GM18870 (cell line): ENCODE data around the gene KIAA1328.
"Not testable (repeated sequence)": the region's sequence is repeated elsewhere in the genome, so short reads cannot be mapped to it uniquely, and the experiment has no call there.

ENCODE experiments used
- ATAC-seq: cut with Tn5 transposase; IDR thresholded peaks from one replicate; pipeline ENCODE4 v1.9.1; 2021; ENCODE audit warnings: moderate library complexity; ENCODE audit not compliant: unreplicated experiment

KIAA1328 gene

GRCh38 chr18:36885981-36886380, 57.1 kb downstream of the KIAA1328 start:
- no peak for ATAC-seq

GRCh38 chr18:36887114-36887513, 58.2 kb downstream of the KIAA1328 start:
- ATAC-seq = no peak

- ATAC-seq = no peak
These were observed 58.9 kb downstream of the KIAA1328 start for GRCh38 chr18:36887864-36888263.

- no peak for ATAC-seq
These were observed 59.9 kb downstream of the KIAA1328 start for GRCh38 chr18:36888778-36889177.

- ATAC-seq = no peak
These were observed 60.4 kb downstream of the KIAA1328 start for GRCh38 chr18:36889321-36889720.

- no peak for ATAC-seq
These were observed 60.8 kb downstream of the KIAA1328 start for GRCh38 chr18:36889742-36890141.

GRCh38 chr18:36890598-36890997, 61.7 kb downstream of the KIAA1328 start:
- no peak for ATAC-seq

- ATAC-seq = no peak
These were observed 64.3 kb downstream of the KIAA1328 start for GRCh38 chr18:36893227-36893626.

GRCh38 chr18:36895606-36896005, 66.7 kb downstream of the KIAA1328 start:
- ATAC-seq = no peak

- no peak for ATAC-seq
These were observed 68.3 kb downstream of the KIAA1328 start for GRCh38 chr18:36897253-36897652.

GRCh38 chr18:36899289-36899688, 70.4 kb downstream of the KIAA1328 start:
- no peak for ATAC-seq

- no peak for ATAC-seq
These were observed 71.5 kb downstream of the KIAA1328 start for GRCh38 chr18:36900466-36900865.

- ATAC-seq = no peak
These were observed 72.4 kb downstream of the KIAA1328 start for GRCh38 chr18:36901277-36901701.

GRCh38 chr18:36903215-36903928, 74.4 kb downstream of the KIAA1328 start:
- ATAC-seq = no peak

- ATAC-seq = no peak
These were observed 76.6 kb downstream of the KIAA1328 start for GRCh38 chr18:36905571-36905970.

- ATAC-seq = not testable (repeated sequence)
These were observed 80.4 kb downstream of the KIAA1328 start for GRCh38 chr18:36909282-36909681.

GRCh38 chr18:36912887-36913286, 84.0 kb downstream of the KIAA1328 start:
- no peak for ATAC-seq

GRCh38 chr18:36917907-36918306, 89.0 kb downstream of the KIAA1328 start:
- ATAC-seq = no peak

GRCh38 chr18:36929601-36930000, 100.7 kb downstream of the KIAA1328 start:
- no peak for ATAC-seq

GRCh38 chr18:36931106-36931505, 102.2 kb downstream of the KIAA1328 start:
- ATAC-seq = no peak

- ATAC-seq = no peak
These were observed 104.6 kb downstream of the KIAA1328 start for GRCh38 chr18:36933552-36933951.

- ATAC-seq = no peak
These were observed 106.0 kb downstream of the KIAA1328 start for GRCh38 chr18:36934884-36935283.

GRCh38 chr18:36942264-36942663, 113.3 kb downstream of the KIAA1328 start:
- ATAC-seq = peak; percentile 55
